ENCODE results near the gene ZDHHC7. TPM values are rescaled to one million over a fixed set of nuclear protein-coding genes. Genes with fewer than 3 reads are reported as not detected.
"Not testable (repeated sequence)": the region's sequence is repeated elsewhere in the genome, so short reads cannot be mapped to it uniquely, and the experiment has no call there.

ZDHHC7 gene, protein sequence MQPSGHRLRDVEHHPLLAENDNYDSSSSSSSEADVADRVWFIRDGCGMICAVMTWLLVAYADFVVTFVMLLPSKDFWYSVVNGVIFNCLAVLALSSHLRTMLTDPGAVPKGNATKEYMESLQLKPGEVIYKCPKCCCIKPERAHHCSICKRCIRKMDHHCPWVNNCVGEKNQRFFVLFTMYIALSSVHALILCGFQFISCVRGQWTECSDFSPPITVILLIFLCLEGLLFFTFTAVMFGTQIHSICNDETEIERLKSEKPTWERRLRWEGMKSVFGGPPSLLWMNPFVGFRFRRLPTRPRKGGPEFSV
- 29.5 and 30.6 TPM in 2 replicates for total RNA-seq

DNA sequence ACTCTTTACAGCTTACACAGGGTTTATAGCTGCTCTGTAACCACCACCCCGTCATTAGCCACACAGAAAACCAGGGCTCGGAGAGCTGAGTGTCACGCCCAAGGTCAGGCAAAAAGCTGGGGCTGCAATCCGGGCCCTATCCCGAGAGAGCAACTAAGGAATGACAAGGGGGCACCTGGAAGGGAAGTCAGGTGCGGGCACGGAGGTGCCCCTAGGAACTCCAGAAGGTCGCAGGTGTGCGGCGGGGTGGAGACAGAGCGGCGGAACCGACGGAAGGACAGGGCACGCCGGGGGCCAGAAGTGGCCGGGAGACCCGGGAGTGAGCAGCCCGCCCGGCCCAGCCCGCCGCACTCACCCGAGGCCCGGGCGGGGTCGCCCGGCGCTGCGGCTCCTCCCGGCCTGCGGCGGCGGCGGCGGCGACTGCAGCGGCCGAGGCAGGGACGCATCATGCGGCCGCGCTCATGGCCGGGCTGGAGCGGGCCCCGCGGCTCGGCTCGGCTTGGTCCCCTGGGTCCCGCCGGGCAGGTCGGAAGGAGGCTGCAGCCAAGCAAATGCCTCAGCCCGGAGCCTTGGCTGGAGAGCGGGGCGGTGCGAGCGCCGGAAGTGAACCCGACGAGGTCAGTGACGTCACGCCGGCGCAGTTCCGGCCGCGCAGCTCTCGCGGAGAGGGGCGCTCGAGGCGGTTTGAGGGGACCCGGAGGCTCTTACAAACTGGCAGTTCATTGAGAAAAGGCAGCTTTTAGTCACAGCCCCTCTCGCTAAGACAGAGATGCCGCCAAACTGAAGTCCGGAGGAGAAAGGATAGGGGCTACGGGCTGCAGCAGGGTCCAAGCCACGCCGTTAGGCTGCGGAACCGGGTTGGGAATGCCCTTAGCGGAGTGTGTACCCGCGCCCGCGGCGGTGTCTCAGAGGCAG, at the start of gene ZDHHC7:
TSS of gene ZDHHC7 (minus strand) at position 605 of the 915 bp plus-strand sequence. CDS start 20,917 bp downstream, outside the sequence.
- intact Hi-C loops (cut with micrococcal nuclease): loop anchor here (1.0 to 10.0 kb wide), 4 partner anchors 16 to 496 kb away; partner anchors contain the start of gene KIAA0513

DNA sequence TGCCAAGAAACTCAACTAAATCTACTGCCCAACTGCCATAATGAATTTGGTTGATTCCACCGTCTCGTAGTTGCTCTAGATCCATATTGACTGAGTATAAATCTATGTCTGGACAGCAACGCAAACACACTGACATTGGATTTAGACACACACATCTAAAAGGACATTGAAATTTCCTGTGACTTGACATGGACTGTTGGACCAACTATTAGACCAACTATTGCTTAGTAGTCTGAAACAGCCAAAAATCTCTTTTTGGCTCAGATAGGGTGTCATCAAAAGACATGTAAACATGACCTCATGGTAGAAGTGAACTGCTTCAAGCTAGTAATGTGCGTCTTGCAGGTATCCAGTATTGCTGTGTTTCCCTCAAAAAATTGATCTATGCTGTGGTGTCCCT, 47.6 kb upstream of the ZDHHC7 start:
- intact Hi-C loops (cut with micrococcal nuclease): no loop called here

DNA sequence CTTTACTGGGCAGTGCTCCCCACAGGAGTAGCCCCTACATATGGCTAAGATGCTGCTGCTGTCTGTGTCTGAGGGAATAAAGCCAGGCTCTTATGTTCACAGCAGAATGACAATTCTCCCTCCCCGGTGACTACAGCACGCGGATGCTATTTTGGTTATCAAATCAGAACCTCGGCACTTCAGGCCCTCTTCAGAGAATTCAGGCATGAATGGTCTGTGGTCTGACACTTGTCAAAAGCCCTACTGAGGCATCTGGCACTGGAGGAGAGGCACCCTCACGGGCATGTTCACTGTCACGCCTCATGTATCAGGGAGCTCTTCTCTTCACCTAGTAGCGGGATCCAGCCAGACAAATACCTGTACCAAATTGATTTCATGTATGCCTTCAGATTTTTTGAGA, 46.6 kb upstream of the ZDHHC7 start:
- intact Hi-C loops (cut with micrococcal nuclease): no loop called here

DNA sequence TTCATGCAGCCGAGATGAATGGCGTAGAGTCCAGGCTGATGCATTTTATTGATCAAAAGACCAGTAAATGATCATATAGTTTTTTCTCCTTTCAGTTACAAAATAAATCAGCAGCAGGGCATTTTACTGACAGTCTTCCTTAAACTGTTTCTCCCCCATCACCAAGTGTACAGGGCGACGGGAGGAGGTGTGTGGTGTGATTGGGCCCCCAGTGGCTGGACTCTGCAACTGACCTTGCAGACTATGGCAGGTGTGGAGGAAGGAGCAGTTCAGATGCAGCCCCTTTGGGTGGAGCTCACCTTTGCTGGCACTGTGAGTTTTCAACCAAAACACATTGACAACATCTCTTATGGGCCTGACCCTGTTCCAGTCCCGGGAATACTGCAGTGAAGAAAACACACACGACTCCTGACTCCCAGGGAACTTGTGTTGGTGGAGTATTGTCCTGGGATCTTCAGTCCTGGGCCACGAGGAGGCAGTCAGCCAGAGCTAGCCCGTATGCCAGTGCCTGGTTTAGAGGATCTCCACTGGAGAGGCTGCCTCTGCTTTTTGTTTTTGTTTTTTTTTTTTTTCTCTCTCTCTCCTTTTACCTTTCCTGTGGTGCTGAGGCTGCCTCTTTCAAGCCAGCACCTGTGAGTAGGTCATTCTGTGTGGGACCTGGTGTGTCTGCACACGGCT, 46.0 kb upstream of the ZDHHC7 start:
- intact Hi-C loops (cut with micrococcal nuclease): no loop called here

DNA sequence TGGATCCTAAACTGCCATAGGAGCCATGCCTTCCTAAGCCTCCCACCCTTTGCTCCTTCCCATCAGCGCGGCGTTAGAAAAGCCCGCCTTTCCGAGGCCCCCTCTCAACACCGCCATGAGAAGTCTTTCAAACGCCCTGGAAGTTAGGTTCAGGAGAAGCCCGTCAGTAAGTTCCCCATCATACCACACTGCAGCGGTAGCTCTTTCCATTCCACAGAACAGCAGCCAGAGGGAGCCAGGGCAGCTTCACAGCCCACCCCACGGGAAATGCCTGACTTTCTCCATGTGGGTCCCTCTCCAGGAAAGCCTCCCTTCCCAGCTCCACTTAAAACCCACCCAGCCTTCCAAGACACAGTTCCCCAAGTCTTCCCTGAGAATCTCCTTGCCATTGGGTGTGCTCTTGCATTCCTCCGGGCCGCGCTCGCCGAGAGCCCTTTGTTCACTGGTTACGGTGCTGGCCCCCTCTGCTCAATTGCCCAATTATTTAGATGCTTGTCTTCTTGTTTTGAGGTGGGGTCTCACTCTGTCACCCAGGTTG, 44.9 kb upstream of the ZDHHC7 start:
- intact Hi-C loops (cut with micrococcal nuclease): no loop called here

DNA sequence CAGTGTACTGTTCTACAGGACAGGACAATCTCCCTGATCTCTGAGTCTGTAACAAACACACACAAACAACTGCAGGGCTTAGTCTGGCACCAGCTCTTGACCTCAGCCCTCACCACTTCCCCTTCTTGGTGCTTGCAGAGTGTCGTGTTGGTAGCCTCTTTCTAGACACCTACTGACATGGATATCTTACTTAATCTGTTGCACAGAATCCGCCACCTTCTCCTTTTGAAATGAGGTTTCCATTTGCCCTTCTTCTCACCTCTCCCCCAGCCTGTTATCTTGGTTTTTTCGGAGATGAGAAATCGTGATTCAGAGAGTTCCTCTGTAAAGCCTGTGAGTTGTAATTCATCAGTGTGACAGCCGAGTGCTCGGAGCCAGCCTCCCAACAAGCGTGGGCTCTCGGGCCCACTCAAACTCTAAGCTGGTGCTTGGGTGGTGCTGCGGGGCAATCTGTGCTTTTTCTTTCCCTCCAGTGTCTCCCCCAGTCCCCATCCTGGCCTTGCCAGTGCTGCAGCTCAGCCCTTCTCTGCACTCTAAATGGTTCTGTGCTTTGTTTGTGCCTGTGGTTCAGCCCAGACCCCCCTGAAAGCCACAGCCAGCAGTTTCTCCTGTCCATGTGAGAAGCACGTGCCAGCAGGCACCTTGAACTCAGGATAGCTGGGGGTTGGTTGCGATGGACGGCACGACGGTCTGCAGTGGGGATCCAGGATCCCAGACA, 44.3 kb upstream of the ZDHHC7 start:
- intact Hi-C loops (cut with micrococcal nuclease): loop anchor here (1.0 kb wide), 3 partner anchors 26 to 44 kb away; partner anchors contain the start of gene ZDHHC7

DNA sequence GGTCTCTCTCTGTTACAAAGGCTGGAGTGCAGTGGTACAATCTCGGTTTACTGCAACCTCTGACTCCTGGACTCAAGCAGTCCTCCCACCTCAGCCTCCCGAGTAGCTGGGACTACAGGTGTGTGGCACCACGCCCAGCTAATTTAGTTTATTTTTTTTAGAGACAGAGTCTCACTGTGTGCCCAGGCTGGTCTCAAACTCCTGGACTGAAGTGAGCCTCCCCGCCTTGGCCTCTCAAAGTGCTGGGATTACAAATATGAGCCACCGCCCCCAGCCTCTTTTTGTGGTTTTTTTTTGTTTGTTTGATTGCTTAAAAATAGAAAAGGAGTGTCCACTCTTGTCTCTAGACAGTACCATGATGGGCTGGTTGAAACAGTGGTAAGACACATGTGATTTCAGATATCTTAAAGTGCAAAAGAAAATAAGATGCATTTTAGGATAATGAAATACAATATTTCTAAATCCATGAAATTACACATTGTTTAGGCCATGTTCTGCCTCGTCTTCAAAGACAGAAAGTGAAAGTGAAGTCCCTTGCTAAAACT, 43.7 kb upstream of the ZDHHC7 start:
- intact Hi-C loops (cut with micrococcal nuclease): loop anchor here (1.0 kb wide), 3 partner anchors 26 to 44 kb away; partner anchors contain the start of gene ZDHHC7

DNA sequence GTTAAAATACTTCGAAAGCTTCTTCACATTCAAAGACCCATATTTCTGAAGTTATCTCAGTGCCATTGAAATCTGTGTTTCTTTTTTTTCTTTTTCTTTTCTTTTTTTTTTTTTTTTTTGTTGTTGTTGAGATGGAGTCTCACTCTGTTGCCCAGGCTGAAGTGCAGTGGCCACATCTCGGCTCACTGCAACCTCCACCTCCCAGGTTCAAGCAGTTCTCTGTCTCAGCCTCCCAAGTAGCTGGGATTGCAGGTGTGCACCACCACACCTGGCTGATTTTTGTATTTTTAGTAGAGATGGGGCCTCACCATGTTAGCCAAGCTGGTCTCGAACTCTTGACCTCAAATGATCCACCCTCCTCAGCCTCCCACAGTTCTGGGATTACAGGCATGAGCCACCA, 43.0 kb upstream of the ZDHHC7 start:
- intact Hi-C loops (cut with micrococcal nuclease): not testable (repeated sequence)

DNA sequence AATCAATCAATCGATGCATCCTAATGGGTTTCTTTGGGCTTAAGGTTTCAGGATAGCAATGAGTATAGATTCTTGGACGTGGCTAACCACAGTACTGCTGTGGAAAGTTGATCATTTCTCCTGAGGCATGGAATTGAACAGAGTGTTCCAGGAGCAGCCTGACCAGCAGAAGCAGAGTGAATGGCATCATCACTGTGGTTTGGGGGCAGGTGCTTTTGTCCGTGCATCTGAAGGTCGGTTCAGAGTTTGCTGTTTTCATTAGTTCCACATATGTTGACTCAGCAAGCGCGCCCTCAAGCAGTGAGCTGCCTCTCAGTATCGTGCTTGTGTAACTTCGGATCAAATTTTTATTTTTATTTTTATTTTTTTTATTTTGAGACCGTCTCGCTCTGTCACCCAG, 41.2 kb upstream of the ZDHHC7 start:
- intact Hi-C loops (cut with micrococcal nuclease): no loop called here

DNA sequence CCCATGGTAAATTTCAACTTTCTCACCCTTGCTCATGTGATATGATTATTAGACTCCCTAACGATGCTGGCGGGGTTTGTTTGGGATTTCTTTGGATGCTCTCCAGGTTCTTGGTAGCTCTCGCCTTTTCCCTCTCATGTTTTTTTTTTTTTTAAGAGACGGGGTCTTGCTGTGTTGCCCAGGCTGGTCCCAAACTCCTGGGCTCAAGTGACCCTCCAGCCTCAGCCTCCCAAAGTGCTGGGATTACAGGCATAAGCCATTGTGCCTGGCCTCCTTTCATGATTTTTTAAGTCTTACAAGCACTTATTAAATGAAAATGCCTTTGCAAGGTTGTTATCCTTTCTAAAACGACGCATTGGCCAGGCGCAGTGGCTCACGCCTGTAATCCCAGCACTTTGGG, 40.3 kb upstream of the ZDHHC7 start:
- intact Hi-C loops (cut with micrococcal nuclease): no loop called here

DNA sequence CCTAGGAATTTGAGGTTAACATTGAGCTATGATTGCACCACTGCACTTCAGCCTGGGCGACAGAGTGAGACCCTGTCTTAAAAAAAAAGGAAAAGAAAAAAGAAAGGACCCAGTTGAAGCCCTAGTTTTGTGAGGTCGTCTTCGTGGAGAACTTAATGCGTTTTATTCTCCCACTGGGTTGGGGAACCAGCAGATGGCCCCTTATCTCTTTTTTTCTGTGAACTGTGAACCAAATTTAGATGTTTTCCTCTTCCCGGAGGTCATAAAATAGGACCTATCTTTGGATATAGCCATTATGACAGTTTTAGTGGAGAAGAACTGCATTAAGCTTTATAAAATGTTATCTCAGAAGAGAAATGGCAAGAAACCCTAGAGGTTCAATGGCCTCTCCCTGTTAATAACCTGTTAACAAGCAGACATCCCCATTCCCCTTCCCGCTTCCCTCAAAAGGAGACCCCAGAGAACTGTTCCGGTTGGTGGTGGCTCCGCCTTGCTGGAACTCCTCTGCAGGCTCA, 39.8 kb upstream of the ZDHHC7 start:
- intact Hi-C loops (cut with micrococcal nuclease): no loop called here

DNA sequence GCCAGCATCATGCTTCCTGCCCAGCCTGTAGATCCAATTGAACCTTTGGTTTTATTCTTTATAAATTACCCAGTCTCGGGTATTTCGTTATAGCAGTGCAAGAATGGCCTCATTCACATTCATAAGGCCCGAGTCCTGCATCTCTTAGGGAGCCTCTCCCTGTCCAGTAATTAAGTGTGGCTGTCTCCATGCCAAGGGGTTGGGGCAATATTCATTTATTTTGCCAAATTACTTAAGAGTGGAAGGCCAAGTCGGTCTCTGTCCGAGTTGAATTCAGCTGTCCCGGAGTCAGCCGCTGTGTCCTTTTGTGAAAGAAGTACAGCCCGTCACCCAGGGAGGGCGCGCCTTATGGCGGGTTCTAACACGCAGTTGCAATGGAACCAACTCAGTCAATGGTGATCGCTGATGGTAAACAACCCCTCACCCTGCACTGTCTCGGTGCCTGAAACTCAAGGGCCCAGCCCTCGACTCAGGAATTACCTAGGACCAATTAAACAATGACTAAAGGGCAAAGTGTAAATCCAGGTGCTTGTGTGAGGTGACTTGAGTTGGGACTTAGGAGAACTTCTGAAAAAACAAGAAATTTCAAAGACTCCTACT, 38.5 kb upstream of the ZDHHC7 start:
- intact Hi-C loops (cut with micrococcal nuclease): no loop called here

DNA sequence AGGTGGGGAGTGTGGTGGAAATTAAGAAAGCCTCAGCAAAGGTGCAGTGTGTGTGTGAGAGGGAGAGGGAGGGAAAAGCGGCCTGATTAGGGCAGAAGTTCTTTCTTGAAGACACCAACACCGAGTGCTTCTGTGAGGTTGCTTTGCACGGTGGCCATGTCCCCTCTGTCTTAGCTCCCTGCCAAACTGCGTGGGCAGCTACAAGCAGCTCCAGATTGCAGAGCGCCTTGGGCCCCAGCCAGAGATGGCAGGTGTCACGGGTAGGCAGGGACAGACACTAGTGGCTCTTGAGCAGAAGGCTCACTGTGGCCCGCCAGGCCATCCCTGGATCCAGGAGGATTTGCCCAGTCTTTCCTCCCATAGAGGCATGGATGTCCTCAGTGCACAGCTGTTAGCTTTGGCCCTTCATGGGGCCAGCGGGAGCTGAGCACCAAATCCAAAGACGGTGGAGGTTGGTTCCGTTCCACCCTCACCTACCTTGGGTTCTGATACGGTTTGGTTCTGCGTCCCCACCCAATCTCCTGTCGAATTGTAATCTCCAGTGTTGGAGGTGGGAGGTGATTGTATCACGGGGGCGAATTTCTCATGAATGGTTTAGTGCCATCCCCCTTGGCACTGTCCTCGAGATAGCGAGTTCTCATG, 37.7 kb upstream of the ZDHHC7 start:
- intact Hi-C loops (cut with micrococcal nuclease): no loop called here

DNA sequence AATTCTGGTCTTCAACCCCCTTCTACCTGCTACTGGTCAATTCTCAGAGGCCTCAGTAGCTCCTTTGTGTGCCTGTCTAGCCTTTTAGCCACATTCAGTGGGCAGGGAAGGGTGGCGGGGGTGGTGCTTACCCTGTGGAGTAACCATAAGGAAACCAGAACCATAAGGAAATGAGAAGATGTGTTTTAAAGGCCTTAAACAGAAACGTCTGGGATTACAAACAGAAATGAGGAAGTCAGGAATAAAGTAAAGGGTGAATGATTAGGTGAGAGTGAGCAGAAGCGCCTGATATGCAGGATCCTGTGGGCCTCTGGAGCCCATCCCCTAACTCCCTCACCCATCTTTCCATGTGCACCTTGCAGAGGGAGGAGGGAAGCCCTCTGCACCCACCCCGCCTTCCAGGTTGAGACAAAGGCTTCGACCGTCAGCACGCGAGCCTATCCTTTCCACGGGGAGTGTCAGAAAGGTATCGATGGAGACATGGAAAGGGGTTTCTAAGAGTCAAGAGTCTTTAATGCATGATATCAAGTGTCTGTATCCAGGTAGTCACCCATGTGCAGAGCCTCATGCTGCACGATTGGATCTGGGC, 36.6 kb upstream of the ZDHHC7 start:
- intact Hi-C loops (cut with micrococcal nuclease): no loop called here

DNA sequence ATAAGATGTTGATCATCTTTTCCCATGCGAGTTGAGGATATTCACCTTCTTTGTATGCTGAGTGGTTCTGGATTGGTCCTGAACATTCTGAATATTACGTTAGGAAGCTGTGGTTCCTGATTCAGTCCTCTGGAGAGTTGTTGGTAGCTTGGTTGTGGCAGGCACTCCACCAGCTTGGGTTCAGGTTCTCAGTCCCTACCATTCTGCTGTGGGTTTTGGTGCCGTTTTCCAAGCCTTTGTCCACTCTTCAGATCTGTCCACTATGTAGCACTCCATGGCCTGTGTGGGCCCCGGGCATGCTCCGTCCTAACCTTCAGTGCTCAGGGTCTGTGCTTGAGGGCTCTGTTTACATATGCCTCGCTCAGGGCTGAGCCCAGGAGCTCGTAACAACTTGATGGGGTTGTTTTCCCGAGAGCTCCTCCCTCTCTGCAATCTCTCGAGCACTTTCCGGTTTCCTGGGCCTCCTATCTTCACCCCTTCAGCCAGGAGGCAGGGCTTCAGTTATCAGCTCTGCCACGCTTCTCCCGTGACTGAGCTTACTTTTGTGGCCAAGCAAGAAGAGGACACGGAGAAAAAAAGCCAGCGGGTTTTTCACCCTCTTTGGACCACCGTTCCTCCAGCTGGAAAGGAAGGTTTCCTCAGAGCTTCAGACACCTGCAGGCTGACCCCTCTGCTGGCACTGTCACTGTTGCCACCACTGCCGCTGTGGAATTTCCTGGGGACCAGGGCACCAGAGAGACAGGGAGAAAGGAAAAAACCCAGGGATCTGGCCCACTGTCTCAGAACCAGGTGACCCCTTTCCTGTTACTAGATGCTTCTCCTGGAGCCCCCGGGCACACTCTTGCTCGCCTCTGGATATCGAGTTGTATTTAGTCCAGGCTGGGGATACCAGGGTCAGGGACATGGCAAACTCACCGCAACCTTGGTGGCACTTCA, 35.9 kb upstream of the ZDHHC7 start:
- intact Hi-C loops (cut with micrococcal nuclease): no loop called here

DNA sequence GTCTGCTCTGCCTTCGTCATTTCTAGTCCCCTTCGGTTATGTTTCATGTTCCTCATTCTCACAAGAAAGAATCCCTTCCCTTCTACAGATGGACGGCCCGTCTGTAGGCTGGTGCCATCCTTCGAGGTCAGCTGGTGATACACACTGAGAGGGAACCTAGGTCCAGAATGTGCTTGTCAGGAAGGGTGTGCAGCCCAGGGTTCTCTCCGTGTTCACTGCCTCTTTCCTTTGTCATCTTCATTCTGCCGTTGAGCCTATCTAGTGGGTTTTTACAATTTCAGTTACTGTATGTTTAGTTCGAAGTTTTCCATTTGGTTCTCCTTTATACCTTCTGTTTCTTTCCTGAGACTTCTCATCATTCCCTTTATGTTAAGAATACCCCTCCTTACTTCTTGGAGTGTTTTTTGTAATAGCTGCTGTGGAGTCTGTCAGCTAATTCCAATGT, 35.2 kb upstream of the ZDHHC7 start:
- intact Hi-C loops (cut with micrococcal nuclease): no loop called here

DNA sequence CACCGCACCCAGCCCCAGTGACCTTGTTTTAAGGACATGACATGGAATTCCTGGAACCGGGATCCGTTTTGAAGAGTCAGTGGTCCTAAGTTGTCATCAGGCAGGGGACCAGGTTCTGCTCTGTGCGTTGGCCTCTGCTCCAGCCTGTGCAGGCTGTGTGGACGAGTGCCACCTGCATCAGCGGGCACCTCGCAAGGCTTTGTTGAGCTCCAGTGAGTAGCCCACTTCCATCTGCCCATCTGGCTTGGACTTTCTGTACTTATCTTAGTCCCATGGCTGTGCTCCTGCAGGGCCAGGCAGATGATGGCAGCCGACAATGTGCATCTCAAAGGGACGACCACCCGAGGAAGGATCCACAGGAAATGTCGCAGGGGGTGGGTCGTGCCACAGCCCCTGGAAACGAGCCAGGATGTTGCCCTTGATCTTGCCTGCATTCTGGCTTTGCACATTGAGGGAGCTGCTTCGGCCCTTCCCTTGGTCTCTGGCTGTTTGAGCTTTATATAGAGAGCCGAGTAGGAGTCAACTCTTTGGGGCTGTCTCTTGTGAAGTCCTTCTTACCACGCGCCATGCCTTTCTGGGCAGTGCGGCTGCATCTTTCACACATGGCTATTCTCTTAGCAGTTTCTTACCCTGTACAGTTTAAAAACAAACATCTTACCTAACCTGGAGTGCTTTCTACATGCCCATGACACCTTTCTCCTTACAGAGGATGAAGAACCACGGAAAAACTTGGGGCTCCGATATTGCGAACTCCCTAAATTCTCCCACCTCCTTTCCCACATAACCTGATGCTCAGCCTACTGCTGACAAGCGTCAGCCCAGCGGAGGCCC, 34.5 kb upstream of the ZDHHC7 start:
- intact Hi-C loops (cut with micrococcal nuclease): no loop called here

All from T-helper 2 cell treated with Interferon-gamma antibody and Interleukin-4, amounts not matched to agents 100 ng/mL and 5 ng/mL, for 36 hours (primary cell).